Liver (tissue), 9 donors: ENCODE measurements around the gene CA11. TPM values are rescaled to one million over a fixed set of nuclear protein-coding genes. Genes with fewer than 3 reads are reported as not detected.

ENCODE experiments used
- DNase-seq: peaks from one replicate; pipeline ENCODE4 v3.0.0-alpha.2; 2017; ENCODE audit warnings: low spot score
- H3K27ac ChIP-seq, 2 donors: one replicate each; pipeline ENCODE4 v1.7.0; 2013; ENCODE audit warnings: inconsistent platforms in 2 of 2, low read length in 2 of 2, control low read depth in 1 of 2, low read depth in 1 of 2, mild to moderate bottlenecking in 1 of 2
- H3K27me3 ChIP-seq, 4 donors: one replicate each; pipeline versions ENCODE4 v1.6.1 to v1.7.0; 2013; ENCODE audit warnings: low read length in 3 of 4, inconsistent platforms in 1 of 4, mild to moderate bottlenecking in 1 of 4, moderate library complexity in 1 of 4; ENCODE audit not compliant: control insufficient read depth in 4 of 4, insufficient read depth in 4 of 4
- H3K36me3 ChIP-seq, 4 donors: one replicate each; pipeline versions ENCODE4 v1.6.1 to v1.7.0; 2013; ENCODE audit warnings: low read length in 3 of 4, mild to moderate bottlenecking in 3 of 4, low read depth in 1 of 4, moderate library complexity in 1 of 4; ENCODE audit not compliant: control insufficient read depth in 4 of 4, insufficient read depth in 3 of 4
- H3K4me1 ChIP-seq, 4 donors: one replicate each; pipeline versions ENCODE4 v1.6.1 to v1.7.0; 2013; ENCODE audit warnings: low read length in 3 of 4, mild to moderate bottlenecking in 3 of 4, moderate library complexity in 1 of 4; ENCODE audit not compliant: control insufficient read depth in 4 of 4, insufficient read depth in 4 of 4
- H3K4me3 ChIP-seq, 3 donors: one replicate each; pipeline versions ENCODE4 v1.6.1 to v1.7.0; 2013; ENCODE audit warnings: low read length in 3 of 3, control low read depth in 1 of 3, low read depth in 1 of 3, mild to moderate bottlenecking in 1 of 3
- H3K9ac ChIP-seq, 2 donors: one replicate each; pipeline ENCODE4 v1.7.0; 2013; ENCODE audit warnings: low read length in 2 of 2, mild to moderate bottlenecking in 2 of 2, moderate library complexity in 2 of 2, control low read depth in 1 of 2, low read depth in 1 of 2
- H3K9me3 ChIP-seq, 4 donors: one replicate each; pipeline versions ENCODE4 v1.6.1 to v1.7.0; 2013; ENCODE audit warnings: low read length in 3 of 4; ENCODE audit not compliant: control insufficient read depth in 4 of 4
- ATF3 ChIP-seq: IDR thresholded peaks from 2 replicates; pipeline ENCODE4 v1.6.1; 2016; ENCODE audit warnings: antibody characterized with exemption
- CTCF ChIP-seq: fragments of 150-350 bp; IDR thresholded peaks from 2 replicates; pipeline ENCODE4 v1.5.1; 2017; ENCODE audit warnings: improper control_type of control experiment, low read depth, low read length; ENCODE audit not compliant: missing input control
- FOXA2 ChIP-seq: IDR thresholded peaks from 2 replicates; pipeline ENCODE4 v1.6.1; 2016; ENCODE audit warnings: antibody characterized with exemption
- GABPA ChIP-seq, 2 donors: IDR thresholded peaks in 1 of 2; conservative IDR thresholded peaks in 1 of 2; 2 replicates each; pipeline ENCODE4 v1.6.1; 2016; ENCODE audit warnings: antibody characterized with exemption in 2 of 2, mild to moderate bottlenecking in 1 of 2, moderate library complexity in 1 of 2
- HNF4A ChIP-seq, 2 donors: conservative IDR thresholded peaks; 2 replicates each; pipeline ENCODE4 v1.6.1; 2016; ENCODE audit warnings: antibody characterized with exemption in 2 of 2, mild to moderate bottlenecking in 2 of 2
- JUND ChIP-seq, 2 donors: IDR thresholded peaks; 2 replicates each; pipeline ENCODE4 v1.6.1; 2016; ENCODE audit warnings: antibody characterized with exemption in 2 of 2
- RAD21 ChIP-seq, 2 donors: IDR thresholded peaks; 2 replicates each; pipeline ENCODE4 v1.6.1; 2016; ENCODE audit warnings: antibody characterized with exemption in 2 of 2, mild to moderate bottlenecking in 2 of 2
- RXRA ChIP-seq, 2 donors: IDR thresholded peaks; 2 replicates each; pipeline ENCODE4 v1.6.1; 2017 to 2018; ENCODE audit warnings: antibody characterized with exemption in 2 of 2, mild to moderate bottlenecking in 1 of 2
- SP1 ChIP-seq: IDR thresholded peaks from 2 replicates; pipeline ENCODE4 v1.6.1; 2018; ENCODE audit warnings: antibody characterized with exemption, mild to moderate bottlenecking
- TAF1 ChIP-seq: conservative IDR thresholded peaks from 2 replicates; pipeline ENCODE4 v1.6.1; 2016; ENCODE audit warnings: antibody characterized with exemption, mild to moderate bottlenecking
- YY1 ChIP-seq: IDR thresholded peaks from 2 replicates; pipeline ENCODE4 v1.6.1; 2016; ENCODE audit warnings: antibody characterized with exemption, mild to moderate bottlenecking
- WGBS: extraction: QIAGEN DNeasy Blood & Tissue Kit; methylation state at CpG from one replicate; pipeline ENCODE4 v1.1.7; 2013; 5-methylcytosine and 5-hydroxymethylcytosine counted together
- polyA plus RNA-seq, 2 donors: library from polyadenylated mRNA; stranded (reverse) in 1 of 2; unstranded in 1 of 2; fragments of 200-250 nt in 1 of 2; fragments of >200 nt in 1 of 2; fragmentation: Nextera tagmentation in 1 of 2; extraction: Ambion mirVana in 1 of 2; gene quantifications; one replicate each; pipeline versions ENCODE4 v1.2.1 to v1.2.3, GENCODE V29; 2013 to 2015
- total RNA-seq, 2 donors: library from RNA; depleted of rRNA; stranded (reverse); fragments of >200 nt; gene quantifications; one replicate each; pipeline ENCODE4 v1.2.3, GENCODE V29; 2014
- TF ChIP-seq, protein P1 (sequence below): IDR thresholded peaks from 2 replicates; pipeline ENCODE4 v1.6.1; 2016; ENCODE audit warnings: antibody characterized with exemption
- TF ChIP-seq, protein P2 (sequence below): IDR thresholded peaks from 2 replicates; pipeline ENCODE4 v1.6.1; 2016; ENCODE audit warnings: antibody characterized with exemption, mild to moderate bottlenecking
- TF ChIP-seq, protein P3 (sequence below): IDR thresholded peaks from 2 replicates; pipeline ENCODE4 v1.6.1; 2016; ENCODE audit warnings: antibody characterized with exemption
- donor health status: healthy.
- donor health status: healthy.
- donor health status: healthy.
- donor health status: healthy.
- donor health status: healthy.

CA11 gene
- total and polyA plus RNA-seq, 4 donors, result 0.09 to 1.1 (median 0.34) TPM

DNA sequence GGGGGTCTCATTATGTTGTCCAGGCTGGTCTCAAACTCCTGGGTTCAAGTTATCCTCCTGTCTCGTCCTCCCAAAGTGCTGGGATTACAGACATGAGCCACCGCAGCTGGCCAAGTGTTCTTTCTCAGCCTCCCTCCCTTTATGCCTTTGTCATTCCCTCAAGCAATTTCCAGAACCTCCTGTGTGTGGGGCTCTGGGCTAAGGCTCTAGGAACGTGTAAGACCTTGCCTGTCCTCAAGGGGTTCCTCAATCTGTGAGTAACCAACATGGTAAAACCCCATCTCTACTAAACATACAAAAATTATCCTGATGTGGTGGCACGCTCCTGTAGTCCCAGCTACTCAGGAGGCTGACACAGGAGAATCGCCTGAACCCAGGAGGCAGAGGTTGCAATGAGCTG is 55.0 kb downstream of the CA11 start:
- Histone ChIP-seq H3K9me3 (no peaks in the 10 kb centered on the region), H3K36me3 (no peaks in the 10 kb centered on the region), H3K4me1 (no peaks in the 10 kb centered on the region), H3K27me3 (no peaks in the 10 kb centered on the region), H3K9ac (no peak overlapping the region), H3K4me3 (no peak overlapping the region), H3K27ac (no peak overlapping the region)
- TF ChIP-seq YY1 (no peak), TAF1 (no peak), HNF4A (conservative IDR thresholded peaks at IDR 0.05) (no peak), GABPA (IDR thresholded peaks at IDR 0.05 in 1 of 2, conservative IDR thresholded peaks at IDR 0.05 in 1 of 2) (no peak), RXRA (IDR thresholded peaks at IDR 0.05) (no peak), SP1 (no peak), FOXA2 (no peak), JUND (IDR thresholded peaks at IDR 0.05) (no peak), ATF3 (no peak), RAD21 (IDR thresholded peaks at IDR 0.05) (no peak)
- TF ChIP-seq, protein P1, sequence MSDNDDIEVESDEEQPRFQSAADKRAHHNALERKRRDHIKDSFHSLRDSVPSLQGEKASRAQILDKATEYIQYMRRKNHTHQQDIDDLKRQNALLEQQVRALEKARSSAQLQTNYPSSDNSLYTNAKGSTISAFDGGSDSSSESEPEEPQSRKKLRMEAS, result no peak
- TF ChIP-seq, protein P2, sequence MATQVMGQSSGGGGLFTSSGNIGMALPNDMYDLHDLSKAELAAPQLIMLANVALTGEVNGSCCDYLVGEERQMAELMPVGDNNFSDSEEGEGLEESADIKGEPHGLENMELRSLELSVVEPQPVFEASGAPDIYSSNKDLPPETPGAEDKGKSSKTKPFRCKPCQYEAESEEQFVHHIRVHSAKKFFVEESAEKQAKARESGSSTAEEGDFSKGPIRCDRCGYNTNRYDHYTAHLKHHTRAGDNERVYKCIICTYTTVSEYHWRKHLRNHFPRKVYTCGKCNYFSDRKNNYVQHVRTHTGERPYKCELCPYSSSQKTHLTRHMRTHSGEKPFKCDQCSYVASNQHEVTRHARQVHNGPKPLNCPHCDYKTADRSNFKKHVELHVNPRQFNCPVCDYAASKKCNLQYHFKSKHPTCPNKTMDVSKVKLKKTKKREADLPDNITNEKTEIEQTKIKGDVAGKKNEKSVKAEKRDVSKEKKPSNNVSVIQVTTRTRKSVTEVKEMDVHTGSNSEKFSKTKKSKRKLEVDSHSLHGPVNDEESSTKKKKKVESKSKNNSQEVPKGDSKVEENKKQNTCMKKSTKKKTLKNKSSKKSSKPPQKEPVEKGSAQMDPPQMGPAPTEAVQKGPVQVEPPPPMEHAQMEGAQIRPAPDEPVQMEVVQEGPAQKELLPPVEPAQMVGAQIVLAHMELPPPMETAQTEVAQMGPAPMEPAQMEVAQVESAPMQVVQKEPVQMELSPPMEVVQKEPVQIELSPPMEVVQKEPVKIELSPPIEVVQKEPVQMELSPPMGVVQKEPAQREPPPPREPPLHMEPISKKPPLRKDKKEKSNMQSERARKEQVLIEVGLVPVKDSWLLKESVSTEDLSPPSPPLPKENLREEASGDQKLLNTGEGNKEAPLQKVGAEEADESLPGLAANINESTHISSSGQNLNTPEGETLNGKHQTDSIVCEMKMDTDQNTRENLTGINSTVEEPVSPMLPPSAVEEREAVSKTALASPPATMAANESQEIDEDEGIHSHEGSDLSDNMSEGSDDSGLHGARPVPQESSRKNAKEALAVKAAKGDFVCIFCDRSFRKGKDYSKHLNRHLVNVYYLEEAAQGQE, result no peak
- DNase-seq, result no peak
- 83% methylated on average over 5 of the region's 5 CpGs for WGBS

DNA sequence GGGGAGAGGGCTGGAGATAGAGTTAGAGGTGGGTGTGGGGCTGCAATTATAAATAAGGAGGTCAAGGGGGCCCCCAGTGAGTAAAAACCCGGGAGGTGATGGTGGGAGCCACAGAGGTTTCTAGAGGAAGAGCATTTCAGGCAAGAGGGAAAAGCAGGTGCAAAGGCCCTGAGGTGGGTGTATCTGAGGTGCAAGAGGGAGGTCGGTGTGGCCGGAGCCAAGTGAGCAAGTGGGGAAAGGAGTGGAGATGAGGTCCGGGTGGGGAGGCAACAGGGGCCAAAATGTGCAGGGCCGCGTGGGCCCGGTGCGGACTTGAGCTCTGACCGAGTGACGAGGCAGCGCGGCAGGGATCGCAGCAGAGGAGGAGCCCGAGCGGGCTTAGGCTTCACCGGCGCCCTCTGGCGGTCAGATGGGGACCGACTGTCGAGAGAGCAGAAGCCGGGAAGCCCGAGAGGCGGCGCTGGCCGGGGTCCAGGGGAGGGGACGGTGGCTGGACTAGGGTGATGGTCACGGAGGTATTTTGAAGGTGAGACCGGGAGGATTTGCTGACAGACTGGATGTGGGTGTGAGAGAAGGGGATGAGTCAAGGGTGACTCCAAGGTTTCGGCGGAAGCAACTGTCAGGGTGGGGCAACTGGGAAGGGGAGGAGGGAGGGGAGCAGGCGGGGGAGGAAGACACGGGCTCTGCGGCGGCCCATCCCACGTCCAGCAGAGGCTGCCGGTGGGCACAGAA is 57.2 kb downstream of the CA11 start:
- no peaks in the 10 kb centered on the region for H3K9me3 ChIP-seq
- TF ChIP-seq, protein P3, sequence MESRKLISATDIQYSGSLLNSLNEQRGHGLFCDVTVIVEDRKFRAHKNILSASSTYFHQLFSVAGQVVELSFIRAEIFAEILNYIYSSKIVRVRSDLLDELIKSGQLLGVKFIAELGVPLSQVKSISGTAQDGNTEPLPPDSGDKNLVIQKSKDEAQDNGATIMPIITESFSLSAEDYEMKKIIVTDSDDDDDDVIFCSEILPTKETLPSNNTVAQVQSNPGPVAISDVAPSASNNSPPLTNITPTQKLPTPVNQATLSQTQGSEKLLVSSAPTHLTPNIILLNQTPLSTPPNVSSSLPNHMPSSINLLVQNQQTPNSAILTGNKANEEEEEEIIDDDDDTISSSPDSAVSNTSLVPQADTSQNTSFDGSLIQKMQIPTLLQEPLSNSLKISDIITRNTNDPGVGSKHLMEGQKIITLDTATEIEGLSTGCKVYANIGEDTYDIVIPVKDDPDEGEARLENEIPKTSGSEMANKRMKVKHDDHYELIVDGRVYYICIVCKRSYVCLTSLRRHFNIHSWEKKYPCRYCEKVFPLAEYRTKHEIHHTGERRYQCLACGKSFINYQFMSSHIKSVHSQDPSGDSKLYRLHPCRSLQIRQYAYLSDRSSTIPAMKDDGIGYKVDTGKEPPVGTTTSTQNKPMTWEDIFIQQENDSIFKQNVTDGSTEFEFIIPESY, result no peak
- TF ChIP-seq YY1 (no peak), RAD21 (IDR thresholded peaks at IDR 0.05) (peak; percentile 71 to 84), CTCF (peak; percentile 79)
- peak overlapping the region in 1 of 2 donors; percentile 6 for H3K9ac ChIP-seq
- no peaks in the 10 kb centered on the region for H3K27me3 ChIP-seq
- peaks cover 0 to 4% (median 2%) of the 10 kb centered on the region in 4 donors for H3K4me1 ChIP-seq
- no peaks in the 10 kb centered on the region for H3K36me3 ChIP-seq
- peak overlapping the region in 1 of 2 donors; percentile 3 for H3K27ac ChIP-seq
- peak; percentile 92 for DNase-seq
- H3K4me3 ChIP-seq, result peak overlapping the region in 2 of 3 donors; percentile 15 to 27
- WGBS, result 5% methylated on average over 36 of the region's 36 CpGs

Other genes starting within 250 kb of the CA11 start
- 10 to 100 TPM in 1 of 2 donors, 1 to 10 TPM in 1; 7.1 to 31.7 TPM for gene GRWD1, start 200.2 kb downstream of the CA11 start, total RNA-seq
- 10 to 100 TPM; 11.1 to 19.5 TPM for gene GRWD1, start 200.2 kb downstream of the CA11 start, polyA plus RNA-seq
- under 1 TPM; 0.23 to 0.92 TPM for gene KCNJ14, start 190.6 kb downstream of the CA11 start, total RNA-seq
- under 1 TPM; 0.06 to 0.12 TPM for gene KCNJ14, start 190.6 kb downstream of the CA11 start, polyA plus RNA-seq
- gene CYTH2, start 176.8 kb downstream of the CA11 start, total RNA-seq, result 10 to 100 TPM; 13.1 to 16.9 TPM
- gene CYTH2, start 176.8 kb downstream of the CA11 start, polyA plus RNA-seq, result 10 to 100 TPM; 13.0 to 13.2 TPM
- gene LMTK3, start 134.4 kb downstream of the CA11 start, total RNA-seq, result under 1 TPM in 1 of 2 donors, not detected in 1; 0.08 TPM
- gene LMTK3, start 134.4 kb downstream of the CA11 start, polyA plus RNA-seq, result under 1 TPM in 1 of 2 donors, not detected in 1; 0.08 TPM
- gene SULT2B1, start 94.0 kb downstream of the CA11 start, total RNA-seq, result not detected
- gene SULT2B1, start 94.0 kb downstream of the CA11 start, polyA plus RNA-seq, result under 1 TPM; 0.14 to 0.24 TPM
- not detected for gene SPACA4, start 39.4 kb downstream of the CA11 start, total RNA-seq
- not detected for gene SPACA4, start 39.4 kb downstream of the CA11 start, polyA plus RNA-seq
- under 1 TPM; 0.33 to 0.42 TPM for gene FAM83E, start 31.1 kb downstream of the CA11 start, total RNA-seq
- gene FAM83E, start 31.1 kb downstream of the CA11 start, polyA plus RNA-seq, result under 1 TPM in 1 of 2 donors, not detected in 1; 0.20 TPM
- 100 to 1,000 TPM; 502 to 830 TPM for gene RPL18, start 27.0 kb downstream of the CA11 start, total RNA-seq
- gene RPL18, start 27.0 kb downstream of the CA11 start, polyA plus RNA-seq, result 100 to 1,000 TPM; 276 to 670 TPM
- 10 to 100 TPM; 10.2 to 17.3 TPM for gene SPHK2, start 26.7 kb downstream of the CA11 start, total RNA-seq
- gene SPHK2, start 26.7 kb downstream of the CA11 start, polyA plus RNA-seq, result 10 to 100 TPM in 1 of 2 donors, 1 to 10 TPM in 1; 9.6 to 14.4 TPM
- 1 to 10 TPM; 2.3 to 4.5 TPM for gene DBP, start 8.8 kb downstream of the CA11 start, total RNA-seq
- 1 to 10 TPM; 1.2 to 1.3 TPM for gene DBP, start 8.8 kb downstream of the CA11 start, polyA plus RNA-seq
- under 1 TPM in 1 of 2 donors, not detected in 1; 0.08 TPM for gene NTN5, start 26.8 kb upstream of the CA11 start, total RNA-seq
- under 1 TPM in 1 of 2 donors, not detected in 1; 0.09 TPM for gene NTN5, start 26.8 kb upstream of the CA11 start, polyA plus RNA-seq
- under 1 TPM in 1 of 2 donors, not detected in 1; 0.05 TPM for gene FUT2, start 49.8 kb upstream of the CA11 start, total RNA-seq
- under 1 TPM; 0.02 to 0.38 TPM for gene FUT2, start 49.8 kb upstream of the CA11 start, polyA plus RNA-seq
- under 1 TPM; 0.08 to 0.09 TPM for gene MAMSTR, start 73.5 kb upstream of the CA11 start, total RNA-seq
- under 1 TPM; 0.07 to 0.31 TPM for gene MAMSTR, start 73.5 kb upstream of the CA11 start, polyA plus RNA-seq
- 1 to 10 TPM; 4.8 to 5.4 TPM for gene RASIP1, start 94.4 kb upstream of the CA11 start, total RNA-seq
- gene RASIP1, start 94.4 kb upstream of the CA11 start, polyA plus RNA-seq, result 1 to 10 TPM; 1.8 to 4.3 TPM
- gene IZUMO1, start 100.7 kb upstream of the CA11 start, total RNA-seq, result under 1 TPM; 0.33 to 0.47 TPM
- not detected for gene IZUMO1, start 100.7 kb upstream of the CA11 start, polyA plus RNA-seq
- gene FUT1, start 106.5 kb upstream of the CA11 start, total RNA-seq, result 1 to 10 TPM; 1.3 to 6.8 TPM
- gene FUT1, start 106.5 kb upstream of the CA11 start, polyA plus RNA-seq, result under 1 TPM; 0.48 to 0.72 TPM
- gene FGF21, start 109.3 kb upstream of the CA11 start, total RNA-seq, result 1 to 10 TPM in 1 of 2 donors, not detected in 1; 5.5 TPM
- 10 to 100 TPM in 1 of 2 donors, 1 to 10 TPM in 1; 6.5 to 18.5 TPM for gene FGF21, start 109.3 kb upstream of the CA11 start, polyA plus RNA-seq
- 1 to 10 TPM; 8.9 to 9.2 TPM for gene BCAT2, start 164.8 kb upstream of the CA11 start, total RNA-seq
- gene BCAT2, start 164.8 kb upstream of the CA11 start, polyA plus RNA-seq, result 10 to 100 TPM in 1 of 2 donors, 1 to 10 TPM in 1; 7.8 to 35.8 TPM
- 10 to 100 TPM in 1 of 2 donors, 1 to 10 TPM in 1; 3.7 to 11.2 TPM for gene HSD17B14, start 190.3 kb upstream of the CA11 start, total RNA-seq
- gene HSD17B14, start 190.3 kb upstream of the CA11 start, polyA plus RNA-seq, result 10 to 100 TPM in 1 of 2 donors, 1 to 10 TPM in 1; 4.9 to 12.6 TPM
- gene PLEKHA4, start 222.4 kb upstream of the CA11 start, total RNA-seq, result 1 to 10 TPM; 4.4 to 7.3 TPM
- 10 to 100 TPM in 1 of 2 donors, 1 to 10 TPM in 1; 5.3 to 17.2 TPM for gene PLEKHA4, start 222.4 kb upstream of the CA11 start, polyA plus RNA-seq
- 10 to 100 TPM; 13.2 to 52.5 TPM for gene PPP1R15A, start 226.2 kb upstream of the CA11 start, total RNA-seq
- gene PPP1R15A, start 226.2 kb upstream of the CA11 start, polyA plus RNA-seq, result 1 to 10 TPM; 5.6 to 9.3 TPM